H1 (cell line): ENCODE data around the gene CSGALNACT2. TPM values are rescaled to one million over a fixed set of nuclear protein-coding genes. Genes with fewer than 3 reads are reported as not detected.

Source experiments
- CHD1 ChIP-seq: IDR thresholded peaks from 2 replicates; pipeline ENCODE4 v1.6.1; 2012; ENCODE audit warnings: low read depth, low read length, improper control_type of control experiment
- KDM4A ChIP-seq: IDR thresholded peaks from one replicate; pipeline ENCODE4 v1.7.1; 2012; ENCODE audit warnings: low read depth, mild to moderate bottlenecking, moderate library complexity, low read length, inconsistent platforms; ENCODE audit not compliant: severe bottlenecking
- MAX ChIP-seq: IDR thresholded peaks from 2 replicates; pipeline ENCODE4 v1.6.1; 2012; ENCODE audit warnings: inconsistent platforms
- RXRA ChIP-seq: IDR thresholded peaks from 2 replicates; pipeline ENCODE4 v1.6.1; 2011; ENCODE audit warnings: low read depth, mild to moderate bottlenecking, low read length, moderate library complexity; ENCODE audit not compliant: insufficient read depth
- polyA plus RNA-seq, 7 experiments: library from polyadenylated mRNA; depleted of rRNA in 3 of 7; stranded (reverse) in 5 of 7; unstranded in 2 of 7; fragments of >200 nt in 5 of 7; fragments of 200-250 nt in 2 of 7; gene quantifications; 1 replicate in 5 of 7; 2 replicates in 1 of 7; 4 replicates in 1 of 7; pipeline versions ENCODE4 v1.2.1 to v1.2.3, GENCODE V29; 2011 to 2013; ENCODE audit warnings: missing spikeins in 2 of 7, mixed read lengths in 2 of 7
- total RNA-seq: library from RNA; stranded (reverse); fragmentation: NEBNext Ultra II Directional; extraction: Animal tissue kit (Norgen Biotek cat#: 25700); gene quantifications from 2 replicates; pipeline ENCODE4 v1.2.1, GENCODE V29; 2021
- TF ChIP-seq, protein P1 (sequence below), 3 experiments: IDR thresholded peaks; 1 replicate in 2 of 3; 2 replicates in 1 of 3; pipeline versions ENCODE4 v1.5.1 to v1.6.1; 2011; ENCODE audit warnings: low read length in 3 of 3, mild to moderate bottlenecking in 3 of 3, inconsistent platforms in 2 of 3, low read depth in 1 of 3, moderate library complexity in 1 of 3; ENCODE audit not compliant: insufficient read depth in 1 of 3; ENCODE audit errors: control extremely low read depth in 1 of 3

The CSGALNACT2 gene
- total and polyA plus RNA-seq, 2 of the 8 experiments (the other 6 are each of a cell fraction or from before 2014, with no cell fraction given), result 2.6 to 5.3 TPM

DNA sequence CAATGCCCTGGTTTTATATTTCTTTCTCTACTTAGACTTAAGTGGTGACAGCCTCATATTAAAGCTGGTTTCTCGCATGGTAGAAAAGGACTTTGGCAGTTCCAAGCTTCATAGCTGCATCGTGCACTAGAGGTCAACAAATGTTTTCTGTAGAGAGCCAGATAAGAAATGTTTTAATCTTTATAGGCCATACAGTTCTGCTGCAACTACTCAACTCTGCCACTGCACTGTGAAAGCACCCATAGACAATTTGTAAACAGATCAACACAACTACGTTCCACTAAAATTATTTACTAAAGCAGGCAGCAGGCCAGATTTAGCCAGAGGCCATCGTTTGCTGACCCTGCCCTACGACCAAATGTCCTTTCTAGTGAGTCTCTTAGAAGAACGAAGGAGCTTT is 36.7 kb downstream of the CSGALNACT2 start (continued):
- TF ChIP-seq, protein P1, sequence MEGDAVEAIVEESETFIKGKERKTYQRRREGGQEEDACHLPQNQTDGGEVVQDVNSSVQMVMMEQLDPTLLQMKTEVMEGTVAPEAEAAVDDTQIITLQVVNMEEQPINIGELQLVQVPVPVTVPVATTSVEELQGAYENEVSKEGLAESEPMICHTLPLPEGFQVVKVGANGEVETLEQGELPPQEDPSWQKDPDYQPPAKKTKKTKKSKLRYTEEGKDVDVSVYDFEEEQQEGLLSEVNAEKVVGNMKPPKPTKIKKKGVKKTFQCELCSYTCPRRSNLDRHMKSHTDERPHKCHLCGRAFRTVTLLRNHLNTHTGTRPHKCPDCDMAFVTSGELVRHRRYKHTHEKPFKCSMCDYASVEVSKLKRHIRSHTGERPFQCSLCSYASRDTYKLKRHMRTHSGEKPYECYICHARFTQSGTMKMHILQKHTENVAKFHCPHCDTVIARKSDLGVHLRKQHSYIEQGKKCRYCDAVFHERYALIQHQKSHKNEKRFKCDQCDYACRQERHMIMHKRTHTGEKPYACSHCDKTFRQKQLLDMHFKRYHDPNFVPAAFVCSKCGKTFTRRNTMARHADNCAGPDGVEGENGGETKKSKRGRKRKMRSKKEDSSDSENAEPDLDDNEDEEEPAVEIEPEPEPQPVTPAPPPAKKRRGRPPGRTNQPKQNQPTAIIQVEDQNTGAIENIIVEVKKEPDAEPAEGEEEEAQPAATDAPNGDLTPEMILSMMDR (IDR thresholded peaks at IDR 0.05; ENCODE audit: control extremely low read depth in 1 of 3, insufficient read depth in 1 of 3, low read depth in 1 of 3, low read length in 3 of 3), result no peak
- TF ChIP-seq CHD1 (no peak), RXRA (no peak), KDM4A (no peak), MAX (no peak)
- TF ChIP-seq, all 59 proteins: peak for 0
